Activated B cell treated with CpG ODN at 0.5 μM for 24 hours (primary cell): Measurements from ENCODE around the gene PDIA4. TPM values are rescaled to one million over a fixed set of nuclear protein-coding genes. Genes with fewer than 3 reads are reported as not detected.
A peak's percentile ranks its signal among the peaks of the same experiment; 100 is the strongest.

Experiments used
- ATAC-seq: fragments of 200-7000 bp; cut with Tn5 transposase; one replicate; pipeline ENCODE4 v1.10.0; 2021; ENCODE audit warnings: low read depth, mild to moderate bottlenecking, moderate library complexity
- CTCF ChIA-PET: fragments of 350-600 bp; sonication (Branson Sonifier 250); formaldehyde crosslinking; loops from one replicate; lab custom pipeline; 2021; ENCODE audit warnings: antibody characterized with exemption; lab: Charles Lee
- POLR2A ChIA-PET: fragments of 350-600 bp; sonication (Branson Sonifier 250); formaldehyde crosslinking; loops from one replicate; lab custom pipeline; 2021; ENCODE audit warnings: antibody characterized with exemption; lab: Charles Lee
- DNase-seq: peaks from one replicate; pipeline ENCODE4 v3.0.0; 2022
- H3K27ac Mint-ChIP-seq: one replicate; pipeline ENCODE4 v1.8.0; 2020; ENCODE audit warnings: mixed read lengths
- H3K27me3 Mint-ChIP-seq: one replicate; pipeline ENCODE4 v1.8.0; 2021; ENCODE audit warnings: mixed read lengths
- H3K36me3 Mint-ChIP-seq: one replicate; pipeline ENCODE4 v1.8.0; 2021; ENCODE audit warnings: low read depth, mixed read lengths
- H3K4me1 Mint-ChIP-seq: one replicate; pipeline ENCODE4 v1.8.0; 2021; ENCODE audit warnings: mixed read lengths
- H3K4me3 Mint-ChIP-seq: one replicate; pipeline ENCODE4 v1.8.0; 2020; ENCODE audit warnings: mild to moderate bottlenecking, mixed read lengths
- H3K9me3 Mint-ChIP-seq: one replicate; pipeline ENCODE4 v1.8.0; 2020; ENCODE audit warnings: mixed read lengths
- intact Hi-C: fragments of 100-400 bp; cut with micrococcal nuclease; formaldehyde crosslinking; loops from one replicate; pipeline ENCODE4 v1.15.1; 2024
- total RNA-seq: library from RNA; stranded (reverse); gene quantifications from 2 replicates; pipeline ENCODE4 v1.2.3, GENCODE V29; 2022
- TF ChIP-seq, protein P1 (sequence below): fragments of 200-600 bp; IDR thresholded peaks from one replicate; pipeline ENCODE4 v1.8.0; 2022; ENCODE audit warnings: antibody characterized with exemption, mild to moderate bottlenecking

Gene PDIA4
- total RNA-seq, 1 donor from 2014 or later = 59.4 TPM

DNA sequence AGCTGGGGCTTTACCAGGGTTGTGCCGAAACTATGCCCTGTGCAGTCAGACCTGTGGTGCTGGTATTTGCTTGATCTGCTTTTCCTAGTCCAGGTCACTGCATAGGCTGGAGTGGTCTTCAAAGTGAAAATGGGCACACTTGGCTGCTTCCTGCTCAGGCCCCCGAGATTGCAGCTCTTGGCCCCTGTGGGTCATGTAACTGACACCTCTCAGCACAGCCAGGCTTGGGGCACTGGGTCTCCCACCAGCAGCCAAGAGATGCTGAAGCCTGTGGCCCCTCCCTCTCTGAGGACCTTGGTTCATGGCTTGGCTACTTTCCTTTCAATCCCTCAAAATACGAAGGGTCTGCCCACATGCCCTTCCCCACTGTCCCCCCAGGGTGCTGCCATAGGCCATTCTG, 33.7 kb downstream of the PDIA4 start:
- ChIA-PET CTCF (no interaction called here), POLR2A (no interaction called here)
- H3K36me3 Mint-ChIP-seq = no peaks in the 10 kb centered on the region
- TF ChIP-seq, protein P1, sequence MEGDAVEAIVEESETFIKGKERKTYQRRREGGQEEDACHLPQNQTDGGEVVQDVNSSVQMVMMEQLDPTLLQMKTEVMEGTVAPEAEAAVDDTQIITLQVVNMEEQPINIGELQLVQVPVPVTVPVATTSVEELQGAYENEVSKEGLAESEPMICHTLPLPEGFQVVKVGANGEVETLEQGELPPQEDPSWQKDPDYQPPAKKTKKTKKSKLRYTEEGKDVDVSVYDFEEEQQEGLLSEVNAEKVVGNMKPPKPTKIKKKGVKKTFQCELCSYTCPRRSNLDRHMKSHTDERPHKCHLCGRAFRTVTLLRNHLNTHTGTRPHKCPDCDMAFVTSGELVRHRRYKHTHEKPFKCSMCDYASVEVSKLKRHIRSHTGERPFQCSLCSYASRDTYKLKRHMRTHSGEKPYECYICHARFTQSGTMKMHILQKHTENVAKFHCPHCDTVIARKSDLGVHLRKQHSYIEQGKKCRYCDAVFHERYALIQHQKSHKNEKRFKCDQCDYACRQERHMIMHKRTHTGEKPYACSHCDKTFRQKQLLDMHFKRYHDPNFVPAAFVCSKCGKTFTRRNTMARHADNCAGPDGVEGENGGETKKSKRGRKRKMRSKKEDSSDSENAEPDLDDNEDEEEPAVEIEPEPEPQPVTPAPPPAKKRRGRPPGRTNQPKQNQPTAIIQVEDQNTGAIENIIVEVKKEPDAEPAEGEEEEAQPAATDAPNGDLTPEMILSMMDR = no peak
- H3K4me1 Mint-ChIP-seq = no peaks in the 10 kb centered on the region
- no peaks in the 10 kb centered on the region for H3K27me3 Mint-ChIP-seq
- DNase-seq = no peak
- no peak overlapping the region for H3K27ac Mint-ChIP-seq
- intact Hi-C loops = no loop called here
- ATAC-seq = no peak
- H3K9me3 Mint-ChIP-seq = no peaks in the 10 kb centered on the region
- no peak overlapping the region for H3K4me3 Mint-ChIP-seq

DNA sequence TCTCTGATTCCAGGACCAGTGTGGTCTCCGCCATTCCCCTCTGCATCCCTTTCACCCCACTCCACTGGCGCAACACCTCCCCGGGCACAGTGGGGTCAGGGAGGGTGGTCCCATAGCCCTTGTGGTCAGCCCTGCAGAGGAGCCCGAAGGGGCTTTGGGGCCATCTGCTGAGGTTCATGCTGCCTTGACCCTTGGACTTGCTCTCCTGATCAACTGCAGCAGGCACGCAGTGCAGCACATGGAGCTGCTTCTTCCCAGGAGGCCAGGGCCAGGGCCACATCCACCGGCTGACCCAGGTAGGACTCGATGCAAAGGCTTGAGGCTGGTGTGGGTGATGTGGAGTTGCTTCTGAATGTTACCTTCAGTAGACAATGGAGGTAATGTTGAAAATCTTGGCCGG, 35.1 kb downstream of the PDIA4 start:
- Mint-ChIP-seq H3K9me3 (no peaks in the 10 kb centered on the region), H3K27me3 (no peaks in the 10 kb centered on the region), H3K36me3 (no peaks in the 10 kb centered on the region), H3K27ac (no peak overlapping the region), H3K4me3 (no peak overlapping the region), H3K4me1 (peaks cover 6% of the 10 kb centered on the region)
- POLR2A ChIA-PET = interaction anchor here (0.6 kb wide), 1 partner anchor 30 kb away, joined by 3 read pairs; no protein-coding TSS in a partner anchor
- intact Hi-C loops = no loop called here
- TF ChIP-seq, protein P1 = no peak
- DNase-seq (no peak), ATAC-seq (no peak)
- CTCF ChIA-PET = no interaction called here

DNA sequence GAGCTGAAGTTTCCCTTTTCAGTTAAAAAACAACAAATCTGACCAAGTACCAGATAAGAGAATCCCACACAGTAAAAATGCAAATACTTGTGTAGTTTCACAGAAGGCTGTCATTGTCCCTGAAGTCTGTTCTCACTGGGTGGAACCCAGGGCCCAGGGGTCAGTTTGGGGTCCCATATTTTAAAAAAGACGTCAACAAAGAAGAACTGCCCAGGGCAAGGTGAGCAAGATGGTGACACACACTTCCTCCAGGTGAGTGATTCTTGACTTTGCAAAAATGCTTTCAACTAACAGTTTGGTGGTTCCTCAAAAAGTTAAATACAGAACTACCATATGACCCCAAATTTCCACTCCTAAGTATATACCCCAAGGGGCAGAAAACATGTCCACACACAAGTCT, 36.8 kb downstream of the PDIA4 start:
- Mint-ChIP-seq H3K27ac (no peak overlapping the region), H3K36me3 (peaks cover 8% of the 10 kb centered on the region), H3K4me1 (peaks cover 20% of the 10 kb centered on the region), H3K27me3 (no peaks in the 10 kb centered on the region), H3K4me3 (no peak overlapping the region), H3K9me3 (no peaks in the 10 kb centered on the region)
- DNase-seq (no peak), ATAC-seq (no peak)
- intact Hi-C loops = no loop called here
- ChIA-PET CTCF (interaction anchor here (0.9 kb wide), 1 partner anchor 14 kb away, joined by 4 read pairs; no protein-coding TSS in a partner anchor), POLR2A (no interaction called here)
- TF ChIP-seq, protein P1 = no peak

DNA sequence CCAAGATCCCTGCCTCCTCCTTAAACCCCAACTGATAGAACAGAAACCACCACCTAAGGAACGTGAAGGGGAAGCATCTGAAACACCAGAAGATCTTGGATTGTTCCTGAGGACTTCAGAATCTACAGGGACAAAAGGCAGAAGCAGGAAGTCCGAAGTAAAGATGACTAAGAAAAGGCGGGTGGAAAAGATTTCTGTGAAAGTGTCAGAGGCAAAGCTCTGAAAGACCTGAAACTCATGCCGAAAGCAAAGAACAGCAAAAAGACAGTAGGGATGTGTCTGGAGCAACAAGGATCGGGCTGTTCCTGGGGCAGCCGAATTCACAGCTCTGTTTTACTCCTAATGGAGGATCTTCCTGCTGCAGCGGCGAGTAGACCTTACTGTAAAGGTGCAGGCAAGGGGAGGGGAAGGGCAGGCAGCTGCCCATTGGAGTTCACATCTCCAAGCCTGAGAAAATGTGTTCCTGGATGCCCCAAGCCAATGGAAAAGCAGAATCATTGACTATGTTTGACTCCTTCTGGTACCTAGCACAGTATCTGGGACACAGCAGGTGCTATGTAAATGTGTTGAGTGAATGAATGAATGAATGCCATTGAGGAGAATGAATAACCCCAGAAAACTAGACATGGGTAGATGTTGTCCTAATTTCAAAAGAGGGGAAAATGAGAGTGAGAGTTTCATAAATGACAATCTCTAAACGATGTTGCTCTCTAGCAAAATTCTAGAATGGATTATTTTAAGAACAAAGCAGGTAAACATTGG, 40.4 kb downstream of the PDIA4 start:
- POLR2A ChIA-PET = interaction anchor here (0.6 to 1.2 kb wide), 6 partner anchors 24 to 289 kb away, joined by 3 to 5 read pairs (median 4); partner anchors contain the start of genes CUL1, PDIA4 and ZNF398
- Mint-ChIP-seq H3K36me3 (peaks cover 12% of the 10 kb centered on the region), H3K9me3 (no peaks in the 10 kb centered on the region), H3K27ac (peak overlapping the region; percentile 93), H3K4me1 (peaks cover 48% of the 10 kb centered on the region), H3K27me3 (peaks cover 2% of the 10 kb centered on the region), H3K4me3 (peak overlapping the region; percentile 96)
- peak; percentile 3 for ATAC-seq
- no peak for DNase-seq
- CTCF ChIA-PET = interaction anchor here (1.0 to 2.3 kb wide), 4 partner anchors 18 to 289 kb away, joined by 3 to 10 read pairs (median 4); partner anchors contain the start of gene CUL1
- TF ChIP-seq, protein P1 = no peak
- intact Hi-C loops = loop anchor here (1.0 to 5.0 kb wide), 9 partner anchors 17 to 634 kb away; partner anchors contain the start of genes EZH2, PDIA4, ZNF398 and ZNF786
